ENCODE data around the gene IL17RC.
"Not testable (repeated sequence)": the region's sequence is repeated elsewhere in the genome, so short reads cannot be mapped to it uniquely, and the experiment has no call there.

The IL17RC gene

DNA sequence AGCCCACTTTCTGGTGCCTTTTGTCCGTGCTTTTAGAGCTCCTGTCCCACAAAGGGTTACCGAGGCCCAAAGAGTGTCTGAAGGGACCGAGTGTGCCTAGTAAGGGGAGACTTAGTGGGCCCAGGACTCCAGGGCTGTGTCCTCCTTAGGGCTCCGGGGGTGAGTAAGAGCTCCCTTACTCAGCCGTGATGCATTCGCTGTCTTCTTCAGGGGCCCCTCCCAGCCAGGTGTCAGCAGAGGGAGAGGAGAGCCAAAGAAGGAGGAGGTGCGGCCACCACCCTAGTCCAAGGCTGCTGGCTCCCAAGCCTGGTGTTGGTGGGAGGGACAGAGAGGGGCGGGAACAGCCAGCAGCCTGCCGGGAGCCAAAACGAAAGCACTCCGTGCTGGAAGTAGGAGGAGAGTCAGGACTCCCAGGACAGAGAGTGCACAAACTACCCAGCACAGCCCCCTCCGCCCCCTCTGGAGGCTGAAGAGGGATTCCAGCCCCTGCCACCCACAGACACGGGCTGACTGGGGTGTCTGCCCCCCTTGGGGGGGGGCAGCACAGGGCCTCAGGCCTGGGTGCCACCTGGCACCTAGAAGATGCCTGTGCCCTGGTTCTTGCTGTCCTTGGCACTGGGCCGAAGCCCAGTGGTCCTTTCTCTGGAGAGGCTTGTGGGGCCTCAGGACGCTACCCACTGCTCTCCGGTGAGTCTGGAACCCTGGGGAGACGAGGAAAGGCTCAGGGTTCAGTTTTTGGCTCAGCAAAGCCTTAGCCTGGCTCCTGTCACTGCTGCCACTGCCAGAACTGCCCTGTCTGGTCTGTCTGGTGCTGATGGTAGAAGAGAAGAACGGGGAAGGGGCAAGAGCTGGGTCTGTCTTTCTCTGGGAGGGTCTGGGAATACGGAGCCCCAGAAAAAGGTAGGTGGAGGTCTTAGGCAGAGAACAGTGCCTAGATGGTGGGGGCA, at the start of gene IL17RC:
Gene IL17RC (plus strand): TSS at position 365 of the 947 bp plus-strand sequence. CDS start 218 bp downstream, at position 583.
- DNase-seq (ENCODE audit: low read depth in 1 of 2, low spot score in 1 of 2), result peak in 1 of 2 donors; percentile 25

DNA sequence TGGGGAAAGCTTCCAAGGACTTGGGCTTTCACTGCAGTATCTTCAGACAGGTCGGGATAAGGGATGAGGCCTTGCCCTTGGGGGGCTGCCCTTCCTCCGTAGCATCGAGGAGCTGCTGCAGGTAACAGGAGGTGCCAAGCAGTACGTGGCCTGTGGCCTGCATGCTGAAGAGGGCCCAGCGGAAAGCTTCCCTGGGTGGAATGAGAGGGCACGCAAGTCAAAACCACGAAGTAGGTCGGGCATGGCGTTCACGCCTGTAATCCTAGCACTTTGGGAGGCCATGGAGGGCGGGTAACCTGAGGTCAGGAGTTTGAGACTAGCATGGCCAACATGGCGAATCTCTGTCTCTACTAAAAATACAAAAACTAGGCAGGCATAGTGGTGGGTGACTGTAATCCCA, 49.8 kb upstream of the IL17RC start:
- no peak for DNase-seq (ENCODE audit: low read depth in 1 of 2, low spot score in 1 of 2)

DNA sequence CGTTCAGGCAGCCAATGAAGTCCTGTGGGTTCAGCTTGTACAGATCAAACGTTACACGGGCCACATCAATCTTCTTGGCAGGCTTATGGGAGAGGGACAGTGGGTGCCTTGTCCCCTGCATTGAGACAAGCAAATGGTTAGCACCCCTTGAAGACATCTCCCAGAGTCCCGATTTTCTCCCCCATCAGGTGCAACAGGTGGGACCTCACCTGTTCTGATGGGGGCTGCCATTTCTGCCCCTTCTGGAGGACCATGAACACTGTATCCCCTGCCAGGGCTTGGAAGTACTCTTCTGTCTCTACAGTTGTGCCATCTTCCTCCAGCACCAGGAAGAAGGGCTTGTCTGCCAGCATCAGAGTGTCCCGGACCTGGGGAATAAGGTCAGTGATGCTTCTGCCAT, 46.9 kb upstream of the IL17RC start:
- no peak for DNase-seq (ENCODE audit: low read depth in 1 of 2, low spot score in 1 of 2)

- DNase-seq (ENCODE audit: low read depth in 1 of 2, low spot score in 1 of 2), result no peak
These were observed 45.9 kb upstream of the IL17RC start for GRCh38 chr3:9870978-9871377.

DNA sequence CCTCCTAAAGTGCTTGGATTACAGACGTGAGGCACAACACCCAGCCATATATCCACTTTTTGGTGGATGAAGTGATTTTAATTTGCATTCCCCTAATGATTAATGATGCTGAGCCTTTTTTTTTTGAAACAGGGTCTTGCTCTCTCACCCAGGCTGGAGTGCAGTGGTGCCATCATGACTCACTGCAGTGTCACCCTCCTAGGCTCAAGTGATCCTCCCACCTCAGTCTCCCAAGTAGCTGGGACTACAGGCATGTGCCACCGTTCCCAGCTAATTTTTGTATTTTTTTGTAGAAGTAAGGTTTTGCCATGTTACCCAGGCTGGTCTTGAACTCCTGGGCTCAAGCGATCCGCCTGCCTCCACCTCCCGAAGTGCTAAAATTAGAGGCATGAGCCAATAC, 44.8 kb upstream of the IL17RC start:
- DNase-seq (ENCODE audit: low read depth in 1 of 2, low spot score in 1 of 2), result not testable (repeated sequence)

- DNase-seq (ENCODE audit: low read depth in 1 of 2, low spot score in 1 of 2), result no peak
These were observed 41.5 kb upstream of the IL17RC start for GRCh38 chr3:9875448-9875847.

DNA sequence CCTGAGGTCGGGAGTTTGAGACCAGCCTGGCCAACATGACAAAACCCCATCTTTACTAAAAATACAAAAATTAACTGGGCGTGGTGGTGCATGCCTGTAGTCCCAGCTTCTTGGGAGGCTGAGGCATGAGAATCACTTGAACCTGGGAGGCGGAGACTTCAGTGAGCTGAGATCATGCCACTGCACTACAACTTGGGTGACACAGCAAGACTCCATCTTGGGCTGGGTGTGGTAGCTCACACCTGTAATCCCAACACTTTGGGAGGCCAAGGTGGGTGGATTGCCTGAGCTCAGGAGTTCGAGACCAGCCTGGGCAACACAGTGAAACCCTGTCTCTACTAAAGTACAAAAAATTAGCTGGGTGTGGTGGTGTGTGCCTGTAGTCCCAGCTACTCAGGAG, 40.6 kb upstream of the IL17RC start:
- not testable (repeated sequence) for DNase-seq (ENCODE audit: low read depth in 1 of 2, low spot score in 1 of 2)

DNA sequence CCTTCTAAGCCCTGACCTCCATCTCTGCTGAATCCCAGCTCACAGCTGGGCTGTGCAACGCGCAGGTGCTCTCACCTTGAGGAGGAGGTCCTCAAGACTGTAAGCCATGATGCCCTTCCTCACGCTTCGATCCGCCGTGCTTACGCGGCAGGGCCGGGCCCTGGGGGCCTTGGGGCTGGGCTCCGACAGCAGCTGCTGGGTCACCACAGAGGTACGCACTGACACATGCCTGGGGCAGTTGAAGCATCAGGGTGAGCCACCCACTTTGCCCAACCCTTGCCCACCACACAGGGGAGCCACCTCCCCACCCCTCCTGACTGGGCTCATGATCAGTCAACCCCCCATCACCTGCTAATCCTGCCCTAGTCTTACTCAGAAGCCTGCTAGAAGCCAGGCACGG, 39.9 kb upstream of the IL17RC start:
- DNase-seq (ENCODE audit: low read depth in 1 of 2, low spot score in 1 of 2), result no peak

DNA sequence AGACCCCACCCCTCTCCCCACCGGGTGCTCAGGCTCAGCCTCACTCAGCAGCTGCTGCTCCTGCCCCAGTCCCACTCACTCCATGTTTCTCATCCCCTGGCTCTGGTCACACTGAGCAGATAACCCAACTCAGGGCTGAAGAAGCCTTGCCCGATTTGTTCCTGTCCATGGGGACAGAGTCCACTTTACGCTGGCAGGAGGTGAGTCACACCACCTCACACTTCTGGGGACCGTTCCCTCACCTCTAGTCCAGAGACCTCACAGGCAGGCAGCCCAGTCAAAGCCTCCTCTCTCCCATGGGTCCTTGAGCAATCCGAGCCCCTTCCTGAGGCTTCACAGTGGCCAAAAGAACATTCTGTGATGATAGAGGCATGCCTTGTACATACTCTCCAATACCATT, 38.2 kb upstream of the IL17RC start:
- DNase-seq (ENCODE audit: low read depth in 1 of 2, low spot score in 1 of 2), result no peak

DNA sequence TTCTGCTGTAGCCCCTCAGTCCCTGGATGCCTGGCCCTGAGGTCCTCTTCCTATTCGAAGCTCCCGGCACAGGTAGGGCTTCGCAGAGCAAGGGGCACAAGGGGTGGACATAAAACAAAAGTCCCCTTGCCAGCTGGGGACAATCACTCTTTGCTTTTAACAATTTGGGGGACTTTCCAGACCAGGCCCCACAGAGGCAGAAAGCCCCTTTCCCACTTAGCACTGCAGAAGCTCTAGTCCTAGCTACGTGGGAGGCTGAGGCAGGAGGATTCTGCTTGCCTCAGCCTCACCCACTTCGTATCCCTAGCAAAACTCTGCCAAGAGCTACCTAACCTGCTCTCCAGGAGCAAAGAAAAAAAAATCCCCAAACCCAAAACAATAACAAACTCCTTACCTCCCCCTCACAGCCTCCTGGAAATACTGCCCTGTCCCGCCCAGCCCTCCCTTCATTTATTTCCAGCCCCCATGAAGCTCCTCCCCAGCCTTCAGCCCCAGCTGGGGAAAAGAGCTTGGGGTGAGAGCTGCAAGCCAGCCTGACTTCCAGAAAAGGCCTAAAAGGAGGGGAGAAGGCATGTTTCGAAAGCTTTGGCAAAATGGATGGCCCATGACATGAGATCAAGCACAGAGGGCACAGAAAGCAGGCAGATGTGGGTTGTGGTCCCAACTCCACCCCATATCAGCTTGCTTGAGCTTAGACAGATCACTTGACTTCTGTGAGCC, 36.9 kb upstream of the IL17RC start, which contains the start of gene CIDEC:
Gene CIDEC (minus strand): TSS at position 424 of the 720 bp plus-strand sequence. CDS start 1,767 bp downstream, outside the sequence.
- no peak for DNase-seq (ENCODE audit: low read depth in 1 of 2, low spot score in 1 of 2)

GRCh38 chr3:9881441-9881840, 35.5 kb upstream of the IL17RC start:
- DNase-seq (ENCODE audit: low read depth in 1 of 2, low spot score in 1 of 2), result no peak

GRCh38 chr3:9883706-9884554, 33.0 kb upstream of the IL17RC start:
- DNase-seq (ENCODE audit: low read depth in 1 of 2, low spot score in 1 of 2), result no peak

- DNase-seq (ENCODE audit: low read depth in 1 of 2, low spot score in 1 of 2), result no peak
These were observed 32.2 kb upstream of the IL17RC start for GRCh38 chr3:9884555-9885165.

- no peak for DNase-seq (ENCODE audit: low read depth in 1 of 2, low spot score in 1 of 2)
These were observed 30.6 kb upstream of the IL17RC start for GRCh38 chr3:9886328-9886727.

DNA sequence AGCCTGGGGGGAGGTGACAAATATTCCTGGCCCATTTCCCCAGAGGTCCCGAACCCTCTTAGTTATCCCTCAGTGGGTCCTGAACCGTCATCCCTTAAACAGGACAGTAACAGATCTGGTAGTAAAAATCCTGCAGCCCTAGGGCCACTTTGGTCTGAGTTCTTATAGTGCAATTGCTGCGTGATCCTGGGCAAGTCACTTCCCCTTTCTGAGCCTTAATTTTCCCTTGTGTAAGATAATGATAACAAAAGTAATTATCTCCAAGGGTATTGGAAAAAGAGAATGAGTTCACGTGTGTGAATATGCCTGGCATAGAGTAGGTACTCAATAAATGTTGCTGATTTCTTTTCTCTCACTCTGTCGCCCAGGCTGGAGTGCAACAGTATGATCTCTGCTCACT, 29.4 kb upstream of the IL17RC start:
- no peak for DNase-seq (ENCODE audit: low read depth in 1 of 2, low spot score in 1 of 2)

GRCh38 chr3:9888540-9888939, 28.4 kb upstream of the IL17RC start:
- no peak for DNase-seq (ENCODE audit: low read depth in 1 of 2, low spot score in 1 of 2)

- no peak for DNase-seq (ENCODE audit: low read depth in 1 of 2, low spot score in 1 of 2)
These were observed 27.5 kb upstream of the IL17RC start for GRCh38 chr3:9889405-9889804.

DNA sequence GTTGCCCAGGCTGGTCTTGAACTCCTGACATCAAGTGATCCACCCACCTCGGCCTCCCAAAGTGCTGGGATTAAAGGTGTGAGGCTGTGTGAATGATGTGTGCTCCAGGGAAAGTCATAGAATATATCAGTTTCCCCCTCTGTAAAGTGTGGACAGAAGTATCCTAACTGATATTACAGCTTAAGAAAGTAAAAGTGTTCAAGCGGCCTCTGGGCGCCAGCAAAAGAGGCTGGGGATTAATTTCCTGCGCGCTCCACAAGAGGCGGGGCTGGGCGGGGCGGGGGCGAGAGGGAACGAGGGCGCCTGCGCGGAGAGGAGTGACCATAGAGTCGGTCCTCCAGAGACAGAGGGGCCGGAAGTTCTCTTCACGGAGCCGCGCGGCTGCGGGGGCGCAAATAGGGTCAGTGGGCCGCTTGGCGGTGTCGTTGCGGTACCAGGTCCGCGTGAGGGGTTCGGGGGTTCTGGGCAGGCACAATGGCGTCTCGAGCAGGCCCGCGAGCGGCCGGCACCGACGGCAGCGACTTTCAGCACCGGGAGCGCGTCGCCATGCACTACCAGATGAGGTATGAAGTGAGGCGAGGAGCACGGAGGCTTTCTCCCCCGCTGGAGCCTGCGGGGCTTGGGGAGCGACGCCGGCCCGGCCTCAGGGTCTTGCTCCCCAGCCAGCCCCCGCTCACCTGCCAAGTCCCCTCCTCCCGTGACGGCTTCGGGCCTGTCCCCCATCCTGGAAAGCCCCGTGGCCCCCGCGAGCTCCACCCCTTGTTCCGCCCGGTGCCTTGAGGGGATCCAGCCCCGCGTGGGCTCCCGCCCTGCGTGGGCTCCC, 26.4 kb upstream of the IL17RC start, which contains the start of gene JAGN1:
Gene JAGN1 (plus strand): TSS at position 362 of the 823 bp plus-strand sequence. CDS start 113 bp downstream, at position 475.
- peak; percentile 86 to 87 for DNase-seq (ENCODE audit: low read depth in 1 of 2, low spot score in 1 of 2)

- DNase-seq (ENCODE audit: low read depth in 1 of 2, low spot score in 1 of 2), result no peak
These were observed 25.8 kb upstream of the IL17RC start for GRCh38 chr3:9891072-9891622.

Measured in activated CD4-positive, alpha-beta T cell treated with anti-CD3 and anti-CD28 coated beads, Interleukin-2, amount 50 U/mL, for 24 hours (primary cell).